HG03097 (cell line): ENCODE data around the gene SCRT2.
"Not testable (repeated sequence)": the region's sequence is repeated elsewhere in the genome, so short reads cannot be mapped to it uniquely, and the experiment has no call there.

Experiments used
- ATAC-seq: cut with Tn5 transposase; IDR thresholded peaks from one replicate; pipeline ENCODE4 v1.9.1; 2021; ENCODE audit not compliant: unreplicated experiment, low FRiP score

SCRT2 gene

DNA sequence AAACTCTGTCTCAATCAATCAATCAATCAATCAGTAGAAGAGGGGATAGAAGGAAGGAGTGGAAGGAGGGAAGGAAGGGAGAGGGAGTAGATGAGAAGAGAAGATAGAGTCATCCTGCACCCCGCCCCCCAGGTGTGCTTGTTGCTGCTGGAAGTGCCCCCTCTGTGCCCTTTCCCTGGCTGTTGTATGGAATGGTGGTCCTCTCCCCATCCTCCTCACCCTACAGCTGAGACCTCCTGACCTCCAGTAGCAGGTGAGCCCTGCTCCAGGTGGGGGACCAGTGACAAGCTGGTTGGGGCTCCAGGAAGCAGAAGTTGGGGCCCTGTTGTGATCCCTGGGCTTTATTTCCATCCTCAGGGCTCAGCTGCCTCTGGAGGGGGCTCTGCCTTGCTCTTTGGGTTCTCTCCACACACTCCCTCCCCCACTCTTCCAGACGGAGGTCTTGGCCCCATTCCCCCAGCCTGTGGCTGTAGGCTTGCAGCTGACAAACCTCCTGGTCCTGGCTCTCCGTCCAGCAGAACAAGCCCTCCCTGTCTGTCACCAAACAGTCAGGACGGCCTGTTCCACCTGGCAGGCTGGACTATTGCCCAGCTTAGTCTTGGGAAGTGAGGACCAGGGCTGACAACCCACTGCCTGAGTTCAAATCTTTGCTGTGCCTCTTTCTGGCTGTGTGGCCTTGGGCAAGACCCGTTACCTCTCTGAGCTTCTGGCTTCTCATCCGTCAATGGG, 26.0 kb upstream of the SCRT2 start:
- no peak for ATAC-seq

DNA sequence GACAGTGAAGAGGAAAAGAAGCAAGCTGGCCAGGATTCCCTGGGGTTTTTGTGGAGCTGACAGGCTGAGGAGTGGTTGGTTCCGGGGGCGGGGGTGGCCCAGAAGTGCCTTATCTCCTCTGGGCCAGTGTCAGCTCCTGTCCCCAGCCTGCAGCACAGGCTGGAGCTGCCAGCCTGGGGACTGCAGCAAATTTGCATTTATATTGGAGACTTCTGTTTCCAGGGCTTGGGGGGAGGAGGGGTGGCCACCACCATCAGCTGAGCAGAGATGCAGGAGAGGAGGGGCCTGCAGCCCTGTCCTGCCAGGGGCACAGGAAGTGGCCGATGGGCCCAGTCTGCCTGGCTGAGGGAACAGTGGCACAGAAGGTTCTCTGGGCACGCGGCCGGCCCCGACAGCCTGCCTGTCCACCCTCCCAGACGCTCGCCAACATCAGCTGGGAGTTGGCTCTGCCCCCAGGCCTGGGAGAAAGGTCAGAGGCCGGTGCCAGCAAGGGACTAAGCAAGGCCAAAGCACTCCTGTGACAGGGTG, 24.3 kb upstream of the SCRT2 start:
- ATAC-seq, result no peak

DNA sequence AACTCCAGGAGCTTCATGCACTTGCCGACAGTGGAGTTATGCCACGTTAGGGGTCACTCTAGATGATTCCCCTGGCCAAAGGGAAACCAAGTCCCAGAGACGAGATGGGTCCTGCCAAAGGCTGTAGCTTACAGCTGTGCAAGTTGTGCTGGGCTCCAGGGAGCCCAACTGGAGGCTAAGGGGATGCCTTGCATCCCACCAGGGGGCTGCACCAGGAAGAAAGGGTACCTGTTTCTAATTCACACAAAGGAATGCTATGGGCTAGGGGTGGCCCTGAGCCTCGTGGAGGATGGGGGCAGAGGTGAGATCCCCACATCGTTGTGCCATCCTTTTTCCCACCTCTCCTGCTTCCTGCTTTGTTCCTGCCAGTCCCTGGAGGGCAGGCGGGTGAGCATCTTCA, 23.7 kb upstream of the SCRT2 start:
- ATAC-seq, result no peak

DNA sequence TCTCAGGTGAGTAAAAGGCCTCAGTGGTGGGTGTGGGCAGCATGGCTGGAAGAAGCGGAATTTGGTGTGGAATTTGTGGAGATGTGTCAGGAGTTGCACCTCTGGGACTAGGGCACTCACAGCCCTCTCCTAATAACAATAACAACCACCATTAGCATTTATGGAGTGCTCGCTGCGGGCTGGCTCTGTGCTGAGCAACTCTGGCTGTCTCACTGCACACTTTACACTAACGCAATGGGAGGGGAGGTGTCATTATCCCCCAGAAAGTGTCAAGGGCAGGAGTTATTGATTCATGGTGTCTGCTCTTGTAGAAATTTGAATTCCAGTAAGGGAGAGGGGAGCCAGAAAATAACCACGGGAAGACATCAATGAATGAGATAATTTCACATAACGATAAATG, 22.7 kb upstream of the SCRT2 start:
- no peak for ATAC-seq

DNA sequence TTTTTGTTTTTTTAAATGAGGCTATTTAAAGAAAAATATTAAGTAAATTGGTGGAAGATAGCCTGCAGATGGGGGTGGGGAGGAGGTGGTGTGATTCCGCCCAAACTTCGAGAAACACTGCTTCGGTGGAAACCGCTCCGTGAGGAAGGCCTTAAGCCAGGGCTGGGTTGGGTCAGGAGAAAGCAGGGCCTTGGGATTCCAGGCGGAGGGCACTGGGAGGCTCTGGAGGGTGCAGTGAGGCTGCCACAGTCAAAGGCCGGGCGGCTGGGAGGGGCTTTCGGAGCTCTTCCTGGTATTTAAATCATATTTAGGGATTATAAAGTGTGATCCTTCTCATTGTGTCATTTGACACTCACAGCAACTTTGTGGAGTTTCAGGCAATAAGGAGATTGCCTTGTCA, 22.2 kb upstream of the SCRT2 start:
- no peak for ATAC-seq

DNA sequence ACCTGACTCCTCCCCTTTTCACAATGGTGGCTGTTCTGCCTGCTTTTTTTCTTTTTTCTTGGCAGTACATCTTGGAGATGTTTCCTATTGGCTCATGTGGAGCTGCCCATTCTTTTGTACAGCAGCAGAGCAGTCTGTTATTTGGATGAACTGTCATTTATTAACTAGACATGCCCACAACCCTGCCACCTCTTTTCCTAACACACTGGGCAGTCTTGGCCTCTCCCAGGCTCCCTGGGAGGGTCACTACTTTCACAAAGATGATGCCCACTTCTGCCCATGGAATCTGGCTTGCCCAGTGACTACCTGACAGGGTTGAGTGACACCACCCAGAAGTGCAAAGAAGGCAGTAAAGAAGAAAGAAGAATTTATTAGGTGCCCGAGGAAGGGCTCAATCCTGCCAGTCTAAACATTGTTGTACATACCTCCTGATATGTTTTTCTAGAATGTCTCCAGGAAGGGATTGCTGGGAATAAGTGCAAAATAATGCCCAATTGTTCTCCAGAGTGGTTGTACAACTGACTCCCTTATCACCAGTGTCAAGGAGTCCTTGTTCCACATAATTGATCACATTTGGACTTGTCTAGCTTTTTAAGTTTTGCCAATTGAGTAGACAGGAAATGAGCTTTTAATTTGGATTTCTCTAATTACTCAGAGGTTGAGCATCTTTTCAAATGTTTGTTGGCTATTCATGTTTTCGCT, 19.7 kb upstream of the SCRT2 start:
- ATAC-seq, result no peak

DNA sequence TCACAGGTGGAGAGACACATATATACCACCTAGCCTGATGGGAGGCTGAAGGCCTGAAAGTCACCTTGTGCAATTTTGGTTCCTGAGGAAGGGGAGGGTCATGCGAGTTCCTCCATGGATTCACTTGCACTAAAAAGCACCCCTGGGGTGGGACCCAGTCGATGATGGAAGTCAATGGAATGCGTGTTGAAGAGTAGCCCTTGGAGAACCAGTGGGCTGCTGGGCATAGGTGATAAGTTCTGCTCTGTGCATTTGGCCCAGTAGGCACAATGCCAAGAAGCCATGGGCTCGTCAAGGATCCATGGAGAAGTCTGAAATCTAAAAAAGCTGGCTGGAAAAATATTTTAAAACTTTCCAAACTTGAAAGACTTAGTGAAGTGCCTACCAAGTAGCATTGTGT, 18.9 kb upstream of the SCRT2 start:
- no peak for ATAC-seq

DNA sequence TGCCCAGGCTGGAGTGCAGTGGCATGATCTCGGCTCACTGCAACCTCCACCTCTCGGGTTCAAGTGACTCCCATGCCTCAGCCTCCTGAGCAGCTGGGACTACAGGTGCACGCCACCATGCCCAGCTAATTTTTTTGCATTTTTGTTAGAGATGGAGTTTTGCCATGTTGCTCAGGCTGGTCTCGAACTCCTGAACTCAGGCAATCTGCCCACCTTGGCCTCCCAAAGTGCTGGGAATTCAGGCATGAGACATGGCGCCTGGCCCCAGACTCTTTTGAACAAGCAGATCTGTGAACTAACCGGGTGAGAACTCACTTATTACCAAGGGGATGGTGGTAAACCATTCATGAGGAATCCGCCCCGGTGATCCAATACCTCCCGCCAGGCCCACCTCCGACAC, 18.2 kb upstream of the SCRT2 start:
- ATAC-seq, result not testable (repeated sequence)

DNA sequence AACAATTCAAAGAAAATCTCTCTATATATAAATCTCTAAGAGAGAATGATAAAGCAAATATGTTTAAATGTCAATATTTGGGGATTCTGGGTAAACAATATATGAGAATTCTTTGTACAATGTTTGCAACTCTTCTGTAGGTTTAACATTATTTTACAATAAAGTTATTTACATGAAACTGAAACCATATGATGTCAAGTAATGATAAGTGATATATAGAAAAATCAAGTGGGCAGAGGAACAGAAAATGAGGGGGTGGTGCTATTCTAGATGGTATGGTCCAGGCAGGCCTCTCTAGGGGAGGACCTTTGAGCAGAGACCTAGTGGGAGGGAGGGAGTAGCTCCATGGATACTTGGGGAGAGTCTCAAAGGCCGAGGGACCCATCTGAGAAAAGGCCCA, 16.4 kb upstream of the SCRT2 start:
- no peak for ATAC-seq

DNA sequence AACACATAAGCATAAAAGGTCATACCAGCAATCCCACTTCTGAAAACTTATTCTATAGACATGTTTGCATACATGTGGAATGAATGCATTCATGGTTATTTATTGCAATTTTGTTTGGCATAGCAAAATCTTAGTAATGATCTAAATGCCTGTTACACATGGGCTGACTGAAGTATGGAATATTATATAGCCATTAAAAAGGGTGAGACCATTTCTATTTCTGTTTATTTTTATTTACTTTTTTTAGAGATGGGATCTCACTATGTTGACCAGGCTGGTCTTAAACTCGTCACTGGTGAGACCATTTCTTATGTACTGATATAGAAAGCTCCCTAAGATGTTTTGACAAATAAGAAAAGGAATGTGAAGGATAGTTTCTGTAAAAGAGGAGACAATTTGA, 14.3 kb upstream of the SCRT2 start:
- ATAC-seq, result no peak

DNA sequence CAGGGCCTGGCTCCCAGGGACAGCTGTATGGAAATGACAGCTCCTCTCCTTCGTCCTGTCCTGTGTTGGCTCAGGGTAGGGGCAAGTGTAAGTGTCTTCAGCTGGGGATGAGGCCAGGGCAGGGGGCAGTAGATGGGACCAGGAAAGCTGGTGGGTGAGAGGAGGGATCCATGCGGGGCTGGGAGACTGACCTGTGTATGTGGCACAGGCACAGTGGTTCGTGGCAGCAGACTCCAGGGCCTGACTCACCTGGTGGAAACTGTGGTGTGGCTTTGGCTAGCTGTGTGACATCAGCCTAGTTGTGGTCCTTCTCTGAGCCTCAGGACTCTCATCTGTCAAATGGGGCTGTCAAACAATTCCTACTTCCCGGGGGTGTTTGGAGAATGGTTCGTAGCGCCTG, 13.7 kb upstream of the SCRT2 start:
- no peak for ATAC-seq

DNA sequence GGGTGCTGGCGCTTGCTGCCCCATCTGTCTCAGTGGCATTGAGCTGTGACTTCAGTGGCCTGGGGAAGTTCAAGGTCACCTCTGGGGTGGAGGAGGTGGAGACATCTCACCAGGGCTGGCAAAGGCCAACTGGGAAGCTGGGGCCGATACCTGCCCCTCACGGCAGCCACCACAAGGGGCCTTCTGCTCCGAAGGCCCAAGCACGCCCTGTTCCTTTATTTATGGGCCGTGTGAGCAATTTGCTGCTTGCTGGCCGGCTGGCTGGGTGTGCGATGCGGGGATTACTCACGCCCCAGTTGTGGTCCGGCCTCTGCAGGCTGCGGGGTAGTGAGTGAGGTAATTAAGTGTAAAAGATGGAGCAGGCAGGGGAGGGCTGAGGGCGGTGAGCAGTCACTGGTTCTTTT, 13.2 kb upstream of the SCRT2 start:
- no peak for ATAC-seq

DNA sequence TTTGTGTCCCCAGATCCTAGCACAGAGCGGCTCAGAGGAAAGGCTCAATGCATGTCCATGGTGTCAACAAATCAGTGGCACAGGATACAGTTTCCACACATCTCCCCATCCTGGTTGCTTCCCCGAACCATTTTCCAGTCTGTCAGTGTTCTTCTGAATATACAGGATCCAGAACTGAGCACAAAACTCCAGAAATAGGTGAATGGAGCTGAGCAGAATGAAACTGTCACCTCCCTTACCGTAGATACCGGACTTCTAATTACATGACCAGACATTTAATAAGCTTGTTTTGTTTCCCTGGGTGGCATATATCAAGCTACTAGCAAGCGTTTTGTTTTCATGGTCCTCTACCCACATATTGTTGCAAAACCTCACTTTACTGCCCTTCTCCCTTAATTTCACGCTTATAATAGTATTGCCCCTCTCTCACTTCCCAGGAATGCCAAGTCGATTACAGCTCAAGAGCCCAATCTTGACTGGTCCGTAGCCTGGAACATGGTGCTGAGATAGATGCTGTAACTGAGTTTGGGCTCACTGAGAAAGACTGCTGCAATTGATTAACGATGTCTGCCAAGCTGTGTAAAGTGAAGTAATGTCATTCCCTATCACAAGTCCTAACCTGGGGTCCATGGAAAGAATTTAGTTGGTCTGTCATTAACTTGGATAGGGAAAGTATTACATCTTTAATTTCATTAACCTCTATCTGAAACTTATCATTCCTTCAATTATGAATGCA, 12.0 kb upstream of the SCRT2 start:
- ATAC-seq, result no peak

DNA sequence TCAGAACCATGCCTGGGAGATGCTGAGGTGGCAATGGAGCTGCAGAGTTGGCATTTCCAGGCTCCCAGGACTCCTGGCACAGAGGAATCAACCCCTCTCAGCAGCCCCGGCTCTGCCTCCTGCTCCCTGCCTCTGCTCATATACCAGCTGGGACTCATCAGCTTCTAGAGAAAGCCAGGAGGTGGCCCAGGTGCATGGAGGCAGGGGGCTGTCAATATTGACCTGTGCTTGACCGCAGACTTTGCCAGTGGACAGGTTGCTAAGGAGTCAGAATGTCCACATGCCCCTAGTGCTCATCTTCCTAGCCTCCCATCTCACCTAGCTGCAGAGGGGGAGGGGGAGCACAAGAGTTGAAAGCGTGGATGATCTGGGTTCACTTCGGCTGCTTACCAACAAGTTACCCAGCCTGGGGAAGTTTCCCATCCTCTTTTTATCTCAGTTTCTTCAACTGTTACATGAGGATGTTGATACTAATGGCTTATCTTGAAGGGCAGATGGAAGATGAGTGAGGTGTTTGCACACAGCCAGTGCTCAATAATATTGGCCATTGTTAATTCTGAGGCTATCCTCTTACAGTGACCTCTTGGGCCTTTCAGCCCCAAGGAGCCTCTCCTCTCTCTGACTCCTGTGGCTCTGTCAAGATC, 9.2 kb upstream of the SCRT2 start:
- ATAC-seq, result no peak

DNA sequence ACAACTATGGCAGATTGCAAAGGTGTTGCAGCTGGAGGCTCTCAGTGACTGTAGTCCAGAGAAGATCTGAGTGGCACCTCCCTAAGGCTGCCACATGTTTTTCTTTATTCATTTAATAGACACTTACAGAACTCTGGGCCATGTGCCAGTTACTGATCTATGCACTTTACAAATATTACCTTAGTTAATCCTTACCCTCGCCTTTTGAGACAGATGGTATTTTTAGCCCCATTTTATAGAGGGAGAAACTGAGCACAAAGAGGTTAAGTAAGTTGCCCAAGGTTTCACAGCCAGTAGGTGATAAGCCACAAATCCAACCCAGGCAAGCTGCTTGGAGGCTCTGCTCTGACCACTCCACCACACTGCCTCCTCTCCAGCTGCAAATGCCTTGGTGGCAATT, 6.5 kb upstream of the SCRT2 start:
- ATAC-seq, result no peak

DNA sequence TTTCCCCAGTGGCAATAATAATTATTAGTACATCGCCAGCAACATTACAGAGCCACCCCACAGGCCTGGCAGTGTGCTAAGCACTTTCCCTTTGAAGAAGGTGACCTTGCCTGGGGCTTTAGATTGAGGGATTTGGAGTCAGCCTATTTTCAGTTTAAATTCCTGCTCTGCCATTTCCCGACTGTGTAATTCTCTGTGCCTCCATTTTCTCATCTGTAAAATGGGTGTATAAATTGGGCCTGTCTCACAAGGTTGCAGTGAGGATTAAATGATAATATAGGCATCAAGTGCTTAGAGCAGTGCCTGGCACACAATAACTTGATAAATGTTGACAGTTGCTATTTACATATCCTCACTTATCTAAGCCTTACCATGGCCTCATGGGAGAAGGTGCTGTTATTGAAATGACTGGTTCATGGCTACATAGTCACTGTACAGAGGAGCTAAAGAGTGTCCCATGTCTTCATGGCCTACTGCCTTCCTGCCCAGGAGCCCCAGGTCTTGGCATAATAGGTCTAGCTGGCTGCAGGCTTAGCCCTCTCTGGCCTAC, 5.1 kb upstream of the SCRT2 start:
- ATAC-seq, result no peak

DNA sequence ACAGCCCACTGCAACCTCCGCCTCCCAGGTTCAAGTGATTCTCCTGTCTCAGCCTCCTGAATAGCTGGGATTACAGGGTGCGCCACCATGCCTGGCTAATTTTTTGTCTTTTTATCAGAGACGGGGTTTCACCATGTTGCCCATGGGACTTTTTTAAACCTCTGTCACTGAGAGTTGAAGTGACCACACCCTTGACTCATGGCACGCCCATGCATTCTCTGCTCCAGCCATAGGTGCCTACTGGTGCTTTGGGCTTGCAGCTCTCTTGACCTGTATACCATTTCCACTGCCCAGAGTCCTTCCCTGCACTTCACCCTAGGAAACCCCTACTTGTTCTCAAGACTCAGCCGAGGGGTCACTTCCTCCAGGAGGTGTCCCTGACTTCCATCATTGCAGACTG, 2.4 kb upstream of the SCRT2 start:
- ATAC-seq, result no peak

DNA sequence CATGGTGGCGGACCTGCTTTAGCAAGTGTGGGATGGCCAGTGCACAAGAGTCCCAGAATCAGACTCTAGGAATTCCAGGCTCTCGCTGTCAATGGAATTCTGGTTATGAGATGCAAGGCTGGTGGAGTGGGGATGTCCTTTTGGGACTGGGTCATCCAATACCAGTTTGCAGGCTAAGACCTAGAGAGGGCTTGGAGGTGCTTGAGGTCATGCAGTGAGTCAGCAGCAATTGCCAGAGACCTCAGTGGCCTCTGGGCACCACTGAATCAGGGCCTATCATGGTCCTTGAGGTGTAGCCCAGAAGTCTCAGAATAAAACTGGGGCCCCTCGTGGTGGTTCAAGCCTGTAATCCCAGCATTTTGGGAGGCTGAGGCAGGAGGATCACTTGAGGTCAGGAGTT, 1.4 kb upstream of the SCRT2 start:
- ATAC-seq, result no peak

DNA sequence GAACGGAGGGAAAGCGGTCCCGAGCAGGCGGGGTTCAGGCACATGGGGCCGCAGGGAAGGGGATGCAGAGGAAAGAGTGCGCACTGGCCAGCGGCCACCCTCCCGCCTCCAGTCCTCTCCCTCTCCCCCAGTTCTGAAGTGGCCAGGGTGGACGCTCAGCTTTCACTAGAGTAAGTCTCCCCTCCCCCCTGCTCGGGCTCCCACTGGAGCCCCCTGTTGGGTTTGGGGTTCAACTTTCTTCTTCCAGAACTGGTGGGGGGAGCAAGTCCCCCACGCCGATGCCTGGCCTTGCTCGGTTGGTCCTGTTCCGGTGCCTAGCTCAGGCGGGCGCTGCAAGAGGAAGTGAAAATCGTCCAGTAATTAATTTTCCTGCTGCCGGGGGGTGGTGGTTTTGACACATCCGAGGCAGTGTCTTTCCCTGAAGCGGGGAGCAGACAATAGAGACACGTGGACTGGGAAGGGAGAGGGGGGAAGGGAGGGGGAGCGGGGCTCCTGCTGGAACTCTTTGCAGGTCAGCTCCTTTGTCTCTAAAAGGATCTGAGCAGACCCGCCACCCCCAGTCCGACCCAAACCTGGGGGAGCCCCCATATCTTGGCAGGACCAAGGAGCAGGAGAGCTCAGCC, 824 bp upstream of the SCRT2 start:
- no peak for ATAC-seq

DNA sequence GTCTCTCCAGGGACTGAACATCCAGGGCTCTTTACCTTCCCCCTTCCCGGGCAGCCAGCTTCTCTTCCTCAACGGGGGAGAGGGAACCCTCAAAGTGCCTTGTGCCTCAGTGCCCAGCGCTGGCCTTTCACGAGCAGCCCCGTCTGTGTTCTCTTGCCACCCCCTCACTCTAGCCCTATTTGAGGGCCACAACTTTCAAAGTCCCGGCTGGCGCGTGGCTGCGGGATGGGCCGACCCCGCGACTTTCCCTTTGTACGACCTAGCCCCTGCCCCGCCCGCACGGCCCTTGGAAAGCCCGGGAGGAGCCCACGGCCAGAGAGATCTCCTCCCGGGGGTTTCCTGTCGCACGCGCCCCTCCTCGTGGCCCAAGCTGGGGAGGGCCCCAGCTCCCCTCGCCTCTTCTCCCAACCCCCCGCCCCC, 559 bp downstream of the SCRT2 start:
- ATAC-seq, result no peak
